Measurements from ENCODE around the gene TMBIM1. TPM values are rescaled to one million over a fixed set of nuclear protein-coding genes. Genes with fewer than 3 reads are reported as not detected.

TMBIM1 gene
- polyA plus RNA-seq, 1 of the 3 experiments (the other 2 are of a cell fraction): 7.8 TPM

- Histone ChIP-seq H3K9me3 (no peaks in the 10 kb centered on the region), H3K4me3 (ENCODE audit: low read depth in 2 of 2, low read length in 1 of 2) (no peak overlapping the region), H3K27me3 (ENCODE audit: insufficient read depth) (no peaks in the 10 kb centered on the region), H3K9me2 (no peaks in the 10 kb centered on the region), H3K9ac (no peak overlapping the region), H3K36me3 (replicated peaks in 1 of 2; ENCODE audit: control insufficient read depth in 1 of 2, insufficient read depth in 2 of 2, low read length in 1 of 2) (no peaks in the 10 kb centered on the region), H3F3A (replicated peaks; ENCODE audit: insufficient read depth) (peaks cover 14% of the 10 kb centered on the region), H3K4me1 (ENCODE audit: control insufficient read depth in 1 of 2, insufficient read depth in 2 of 2, low read depth in 1 of 2, low read length in 1 of 2) (peaks cover 13 to 17% of the 10 kb centered on the region in 2 experiments; a peak in 3 of 4 replicates), H3K27ac (ENCODE audit: low read depth in 2 of 2, low read length in 1 of 2) (no peak overlapping the region), H3K79me2 (ENCODE audit: insufficient read depth) (no peaks in the 10 kb centered on the region), H3K4me2 (no peak overlapping the region), H2AFZ (ENCODE audit: low read depth) (no peak overlapping the region), H4K20me1 (ENCODE audit: insufficient read depth) (no peaks in the 10 kb centered on the region)
- POLR2A ChIA-PET: no interaction called here
- 72% methylated on average over 10 of the region's 12 CpGs for WGBS (ENCODE audit: low lambda C conversion rate)
- no peak for TF ChIP-seq TEAD4 (IDR thresholded peaks at IDR 0.05; ENCODE audit: borderline replicate concordance, insufficient read depth)
- TF ChIP-seq ZBTB33 (IDR thresholded peaks at IDR 0.05; ENCODE audit: borderline replicate concordance, low read depth): no peak
- no peak for TF ChIP-seq TAF1 (IDR thresholded peaks at IDR 0.05; ENCODE audit: borderline replicate concordance, low read depth, low read length)
- no peak for TF ChIP-seq JUND (IDR thresholded peaks at IDR 0.05)
- CTCF ChIA-PET: interaction anchor here (0.6 to 2.0 kb wide), 8 partner anchors 9 to 66 kb away, joined by 3 to 11 read pairs (median 3); partner anchors contain the start of gene CATIP
- no peak for DNase-seq
These were observed 1.7 kb downstream of the TMBIM1 start for GRCh38 chr2:218290316-218291261.

GRCh38 chr2:218289639-218290315, 2.5 kb downstream of the TMBIM1 start:
- Histone ChIP-seq H3K79me2 (ENCODE audit: insufficient read depth) (0 out of 2 replicates have a peak, but pooled peaks cover 3% of the 10 kb centered on the region), H3K27ac (ENCODE audit: low read depth in 2 of 2, low read length in 1 of 2) (no peak overlapping the region), H4K20me1 (ENCODE audit: insufficient read depth) (no peaks in the 10 kb centered on the region), H2AFZ (ENCODE audit: low read depth) (no peak overlapping the region), H3K9ac (no peak overlapping the region), H3K4me1 (ENCODE audit: control insufficient read depth in 1 of 2, insufficient read depth in 2 of 2, low read depth in 1 of 2, low read length in 1 of 2) (peaks cover 12 to 16% of the 10 kb centered on the region in 2 experiments; a peak in 3 of 4 replicates), H3K9me3 (no peaks in the 10 kb centered on the region), H3K4me3 (ENCODE audit: low read depth in 2 of 2, low read length in 1 of 2) (no peak overlapping the region), H3K9me2 (no peaks in the 10 kb centered on the region), H3K27me3 (ENCODE audit: insufficient read depth) (no peaks in the 10 kb centered on the region), H3F3A (replicated peaks; ENCODE audit: insufficient read depth) (peaks cover 14% of the 10 kb centered on the region), H3K4me2 (no peak overlapping the region), H3K36me3 (replicated peaks in 1 of 2; ENCODE audit: control insufficient read depth in 1 of 2, insufficient read depth in 2 of 2, low read length in 1 of 2) (no peaks in the 10 kb centered on the region)
- 77% methylated on average over 6 of the region's 6 CpGs for WGBS (ENCODE audit: low lambda C conversion rate)
- DNase-seq: no peak
- ChIA-PET CTCF (interaction anchor here (0.6 to 2.0 kb wide), 4 partner anchors 12 to 67 kb away, joined by 3 to 11 read pairs (median 4); partner anchors contain the start of gene CATIP), POLR2A (no interaction called here)
- no peak for TF ChIP-seq PBX3 (IDR thresholded peaks at IDR 0.05)
- no peak for TF ChIP-seq RCOR1 (IDR thresholded peaks at IDR 0.05; ENCODE audit: low read length)
- no peak for TF ChIP-seq TCF12 (IDR thresholded peaks at IDR 0.05)
- TF ChIP-seq NRF1 (IDR thresholded peaks at IDR 0.05; ENCODE audit: low read depth, low read length): no peak
- no peak for TF ChIP-seq REST (IDR thresholded peaks at IDR 0.05; ENCODE audit: low read depth, low read length)
- no peak for TF ChIP-seq SIN3A (IDR thresholded peaks at IDR 0.05; ENCODE audit: borderline replicate concordance, low read depth, low read length)
- TF ChIP-seq ZBTB33 (IDR thresholded peaks at IDR 0.05; ENCODE audit: borderline replicate concordance, low read depth): no peak
- no peak for TF ChIP-seq MEF2A (IDR thresholded peaks at IDR 0.05; ENCODE audit: borderline replicate concordance, low read depth)
- no peak for TF ChIP-seq USF1 (IDR thresholded peaks at IDR 0.05; ENCODE audit: borderline replicate concordance, low read depth)
- no peak for TF ChIP-seq JUND (IDR thresholded peaks at IDR 0.05)
- TF ChIP-seq SMC3 (IDR thresholded peaks at IDR 0.05; ENCODE audit: low read depth, low read length): no peak
- TF ChIP-seq POLR2AphosphoS5 (IDR thresholded peaks at IDR 0.05; ENCODE audit: low read depth, low read length): no peak
